ENCODE measurements around the gene SNRK. TPM values are rescaled to one million over a fixed set of nuclear protein-coding genes. Genes with fewer than 3 reads are reported as not detected.

SNRK gene
- total RNA-seq, 2 donors from 2014 or later, result 41.9 to 45.4 TPM

DNA sequence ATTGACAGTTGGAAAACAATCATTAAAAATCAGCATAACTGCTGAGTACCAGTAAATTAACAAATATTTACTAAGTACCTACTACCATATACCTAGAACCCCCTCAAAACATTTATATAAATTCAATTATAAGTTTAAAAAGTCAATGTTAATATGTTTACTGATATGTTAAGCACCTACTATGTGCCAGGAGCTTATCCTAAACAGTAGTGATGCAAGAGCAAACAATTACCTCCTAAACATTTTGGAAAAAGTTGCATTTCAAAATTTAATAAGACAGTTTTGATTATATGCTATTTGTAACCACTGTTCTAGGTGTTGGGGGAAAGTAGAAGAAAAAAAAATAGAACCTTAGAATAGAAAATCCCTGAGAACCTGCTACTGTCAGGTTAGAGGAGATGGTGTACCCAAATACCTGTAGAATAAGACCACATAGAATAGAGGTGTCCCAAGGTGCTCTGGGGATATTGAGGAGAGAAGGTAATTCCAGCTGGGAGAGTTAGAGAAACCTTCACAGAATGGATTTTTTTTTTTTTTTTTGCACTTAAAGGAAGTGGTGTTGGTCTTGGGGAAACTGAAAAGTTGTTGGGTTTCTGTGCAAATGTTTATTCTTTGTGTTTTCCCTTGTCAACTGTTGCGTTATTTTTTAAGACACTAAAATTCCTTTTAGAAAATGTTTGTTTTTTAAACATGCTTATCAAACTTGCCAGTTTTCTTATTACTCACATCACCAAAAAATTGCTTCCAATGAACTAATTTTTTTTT, 16.0 kb downstream of the SNRK start:
- peak overlapping the region; percentile 65 for H3K4me3 Mint-ChIP-seq
- H3K4me1 Mint-ChIP-seq (ENCODE audit: low read depth in 2 of 2), result peaks cover 44 to 63% of the 10 kb centered on the region in 2 donors
- H3K9me3 Mint-ChIP-seq, result no peaks in the 10 kb centered on the region
- peak overlapping the region; percentile 74 to 88 for H3K27ac Mint-ChIP-seq
- ATAC-seq (no peak), DNase-seq (ENCODE audit: low spot score) (no peak)
- peaks cover 22% of the 10 kb centered on the region for H3K36me3 Mint-ChIP-seq
- H3K27me3 Mint-ChIP-seq, result no peaks in the 10 kb centered on the region

GRCh38 chr3:43304126-43304525, 17.8 kb downstream of the SNRK start:
- no peak for DNase-seq (ENCODE audit: low spot score)
- no peaks in the 10 kb centered on the region for H3K27me3 Mint-ChIP-seq
- H3K4me1 Mint-ChIP-seq (ENCODE audit: low read depth in 2 of 2), result peaks cover 48 to 66% of the 10 kb centered on the region in 2 donors
- ATAC-seq, result no peak
- H3K4me3 Mint-ChIP-seq, result no peak overlapping the region
- H3K36me3 Mint-ChIP-seq, result peaks cover 37% of the 10 kb centered on the region
- H3K9me3 Mint-ChIP-seq, result no peaks in the 10 kb centered on the region
- peak overlapping the region; percentile 74 to 88 for H3K27ac Mint-ChIP-seq

DNA sequence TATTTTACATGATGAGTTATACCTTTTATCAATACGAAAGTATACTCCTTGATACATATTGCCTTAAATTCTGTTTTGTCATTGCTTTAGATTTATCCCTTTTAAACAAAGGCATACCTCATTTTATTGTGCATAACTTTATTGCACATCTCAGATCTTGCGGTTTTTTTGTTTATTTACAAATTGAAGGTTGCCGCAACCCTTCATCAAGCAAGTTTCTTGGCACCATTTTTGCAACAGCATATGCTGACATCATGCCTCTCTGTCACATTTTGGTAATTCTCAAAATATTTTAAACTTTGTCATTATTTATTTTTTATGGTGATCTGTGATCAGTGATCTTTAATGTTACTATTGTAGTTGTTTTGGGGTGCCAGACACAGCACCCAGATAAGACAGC, 20.9 kb downstream of the SNRK start:
- Mint-ChIP-seq H3K36me3 (peaks cover 52% of the 10 kb centered on the region), H3K27me3 (no peaks in the 10 kb centered on the region), H3K4me1 (ENCODE audit: low read depth in 2 of 2) (peaks cover 61 to 72% of the 10 kb centered on the region in 2 donors), H3K9me3 (no peaks in the 10 kb centered on the region), H3K27ac (peak overlapping the region; percentile 52 to 53), H3K4me3 (peak overlapping the region; percentile 40)
- ATAC-seq (no peak), DNase-seq (ENCODE audit: low spot score) (no peak)

DNA sequence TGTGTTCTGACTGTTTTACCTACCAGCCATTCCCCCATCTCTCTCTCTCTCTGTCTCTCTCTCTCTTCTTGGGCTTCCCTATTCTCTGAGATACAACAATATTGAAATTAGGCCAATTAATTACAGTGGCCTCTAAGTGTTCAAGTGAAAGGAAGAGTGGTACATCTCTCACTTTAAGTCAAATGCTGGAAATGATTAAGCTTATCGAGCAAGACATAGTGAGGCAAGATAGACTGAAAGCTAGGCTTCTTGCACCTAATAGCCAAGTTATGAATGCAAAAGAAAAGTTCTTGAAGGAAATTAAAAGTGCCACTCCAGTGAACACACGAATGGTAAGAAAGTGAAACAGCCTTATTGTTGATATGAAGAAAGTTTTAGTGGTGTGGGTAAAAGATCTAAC, 21.3 kb downstream of the SNRK start:
- no peaks in the 10 kb centered on the region for H3K27me3 Mint-ChIP-seq
- peaks cover 59 to 71% of the 10 kb centered on the region in 2 donors for H3K4me1 Mint-ChIP-seq (ENCODE audit: low read depth in 2 of 2)
- H3K27ac Mint-ChIP-seq, result peak overlapping the region; percentile 52 to 53
- DNase-seq (ENCODE audit: low spot score) (no peak), ATAC-seq (no peak)
- H3K9me3 Mint-ChIP-seq, result no peaks in the 10 kb centered on the region
- peak overlapping the region; percentile 40 for H3K4me3 Mint-ChIP-seq
- H3K36me3 Mint-ChIP-seq, result peaks cover 56% of the 10 kb centered on the region

- H3K4me1 Mint-ChIP-seq (ENCODE audit: low read depth in 2 of 2), result peaks cover 47 to 55% of the 10 kb centered on the region in 2 donors
- ATAC-seq (no peak), DNase-seq (ENCODE audit: low spot score) (no peak)
- no peak overlapping the region for H3K4me3 Mint-ChIP-seq
- no peaks in the 10 kb centered on the region for H3K27me3 Mint-ChIP-seq
- peaks cover 44% of the 10 kb centered on the region for H3K36me3 Mint-ChIP-seq
- H3K9me3 Mint-ChIP-seq, result no peaks in the 10 kb centered on the region
- H3K27ac Mint-ChIP-seq, result peak overlapping the region in 1 of 2 donors; percentile 6
Measured at GRCh38 chr3:43309372-43310305, 23.3 kb downstream of the SNRK start.

DNA sequence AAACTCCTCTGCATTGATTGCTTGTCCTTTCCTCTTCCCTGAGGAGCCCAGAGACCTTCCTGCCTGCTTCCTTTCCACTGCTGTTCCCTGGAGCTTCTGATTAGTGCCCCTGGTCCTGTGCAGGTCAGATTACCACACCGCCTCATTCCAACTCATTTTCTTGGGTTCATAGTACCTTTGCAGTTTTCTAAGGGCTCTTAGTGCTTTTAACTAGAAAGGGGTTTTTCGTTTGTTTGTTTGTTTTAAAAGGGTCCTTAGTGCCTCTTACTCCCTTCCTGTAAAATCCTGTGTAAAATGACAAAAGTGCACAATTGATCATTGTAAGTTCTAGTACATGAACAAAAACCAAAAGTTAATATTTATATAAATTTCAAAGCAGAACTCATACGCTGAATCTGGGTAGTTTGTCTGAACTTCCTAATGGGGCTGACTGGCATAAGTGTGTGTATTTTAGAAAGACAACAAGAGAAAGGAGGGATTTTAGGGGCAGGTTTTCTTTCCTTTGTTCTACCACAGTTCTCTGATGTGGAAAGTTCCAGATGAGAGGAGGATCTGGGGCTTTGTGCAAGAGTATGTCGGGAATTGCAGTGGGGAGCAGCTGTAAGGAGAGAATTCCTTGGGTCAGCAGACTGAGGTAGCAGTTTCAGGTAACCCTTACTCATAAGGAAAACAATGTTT, 30.6 kb downstream of the SNRK start:
- no peak for ATAC-seq
- H3K4me1 Mint-ChIP-seq (ENCODE audit: low read depth in 2 of 2), result peaks cover 47 to 50% of the 10 kb centered on the region in 2 donors
- H3K4me3 Mint-ChIP-seq, result no peak overlapping the region
- DNase-seq (ENCODE audit: low spot score), result no peak
- H3K27ac Mint-ChIP-seq, result peak overlapping the region; percentile 65 to 70
- peaks cover 12% of the 10 kb centered on the region for H3K36me3 Mint-ChIP-seq
- no peaks in the 10 kb centered on the region for H3K27me3 Mint-ChIP-seq
- no peaks in the 10 kb centered on the region for H3K9me3 Mint-ChIP-seq

DNA sequence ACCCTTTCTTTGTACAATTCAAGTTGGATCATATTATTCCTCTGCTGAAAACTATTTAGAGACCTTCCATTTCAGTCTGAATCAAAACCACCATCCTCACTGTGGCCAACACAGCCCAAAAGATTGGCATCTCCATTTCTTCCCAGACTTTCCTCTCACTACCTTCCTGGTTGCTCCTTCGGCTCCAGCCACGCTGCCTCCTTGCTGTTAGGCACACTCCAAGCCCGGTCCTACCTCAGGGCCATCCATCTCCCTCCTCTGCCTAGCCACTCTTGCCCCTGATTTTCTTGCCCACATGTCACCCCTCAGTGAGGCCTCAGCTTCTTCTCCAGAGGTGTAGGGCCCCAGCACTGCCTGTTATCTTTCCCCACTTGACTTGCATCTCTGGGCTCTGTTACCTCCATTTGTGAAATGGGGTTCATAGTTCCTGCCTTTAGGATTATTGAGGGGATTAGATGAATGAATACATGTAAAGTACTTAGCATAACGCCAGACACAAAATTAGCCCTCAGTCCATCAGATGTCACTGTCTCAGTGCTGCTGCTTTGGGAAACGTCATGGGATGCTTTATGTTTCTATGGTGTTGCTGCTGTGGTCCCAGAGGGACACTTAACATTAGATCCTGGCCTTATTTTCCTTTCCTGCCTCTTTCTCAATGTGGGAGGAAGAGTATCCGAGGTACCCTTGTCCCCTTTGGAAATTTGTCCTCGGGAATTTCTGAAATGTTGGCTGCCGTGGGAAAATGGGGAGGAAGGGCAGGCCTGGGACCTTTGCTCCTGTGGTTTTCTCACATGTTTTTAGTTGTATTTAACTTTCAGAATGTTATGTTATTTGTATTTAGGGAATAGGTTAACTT, 31.3 kb downstream of the SNRK start:
- ATAC-seq, result peak in 1 of 2 donors; percentile 32
- no peak for DNase-seq (ENCODE audit: low spot score)
- Mint-ChIP-seq H3K36me3 (peaks cover 8% of the 10 kb centered on the region), H3K4me1 (ENCODE audit: low read depth in 2 of 2) (peaks cover 43 to 49% of the 10 kb centered on the region in 2 donors), H3K27me3 (no peaks in the 10 kb centered on the region), H3K4me3 (peak overlapping the region; percentile 2), H3K27ac (peak overlapping the region; percentile 65 to 70), H3K9me3 (no peaks in the 10 kb centered on the region)

DNA sequence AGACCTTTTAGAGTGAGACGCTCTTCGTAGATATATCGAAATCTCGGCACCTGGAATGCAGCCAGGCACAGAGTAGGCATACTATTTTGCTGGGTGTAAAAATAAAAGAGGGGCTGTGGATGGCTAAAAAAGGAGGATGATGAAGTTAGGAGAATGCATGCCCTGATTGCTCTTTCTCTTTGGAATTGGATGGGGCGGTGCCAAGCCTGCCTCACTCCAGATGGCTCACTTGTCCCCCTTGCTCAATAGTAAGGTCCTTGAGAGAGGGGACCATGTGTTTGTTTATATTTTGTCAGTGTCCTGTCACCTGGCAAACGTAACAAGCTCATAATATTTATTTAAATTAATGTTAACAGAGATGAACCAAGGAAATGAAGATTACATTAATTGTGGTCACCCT, 33.0 kb downstream of the SNRK start:
- no peaks in the 10 kb centered on the region for H3K27me3 Mint-ChIP-seq
- no peak overlapping the region for H3K4me3 Mint-ChIP-seq
- peak overlapping the region; percentile 60 to 73 for H3K27ac Mint-ChIP-seq
- H3K9me3 Mint-ChIP-seq, result no peaks in the 10 kb centered on the region
- peaks cover 5% of the 10 kb centered on the region for H3K36me3 Mint-ChIP-seq
- DNase-seq (ENCODE audit: low spot score) (no peak), ATAC-seq (no peak)
- peaks cover 41 to 47% of the 10 kb centered on the region in 2 donors for H3K4me1 Mint-ChIP-seq (ENCODE audit: low read depth in 2 of 2)

- H3K9me3 Mint-ChIP-seq, result no peaks in the 10 kb centered on the region
- peaks cover 39 to 47% of the 10 kb centered on the region in 2 donors for H3K4me1 Mint-ChIP-seq (ENCODE audit: low read depth in 2 of 2)
- peak overlapping the region; percentile 16 for H3K4me3 Mint-ChIP-seq
- ATAC-seq (no peak), DNase-seq (ENCODE audit: low spot score) (no peak)
- peaks cover 5% of the 10 kb centered on the region for H3K36me3 Mint-ChIP-seq
- peak overlapping the region; percentile 60 to 73 for H3K27ac Mint-ChIP-seq
- H3K27me3 Mint-ChIP-seq, result no peaks in the 10 kb centered on the region
Measured at GRCh38 chr3:43319794-43320193, 33.5 kb downstream of the SNRK start.

GRCh38 chr3:43320288-43320687, 33.9 kb downstream of the SNRK start:
- ATAC-seq (no peak), DNase-seq (ENCODE audit: low spot score) (no peak)
- no peaks in the 10 kb centered on the region for H3K9me3 Mint-ChIP-seq
- no peak overlapping the region for H3K4me3 Mint-ChIP-seq
- peaks cover 5% of the 10 kb centered on the region for H3K36me3 Mint-ChIP-seq
- H3K4me1 Mint-ChIP-seq (ENCODE audit: low read depth in 2 of 2), result peaks cover 37 to 44% of the 10 kb centered on the region in 2 donors
- peak overlapping the region; percentile 60 to 73 for H3K27ac Mint-ChIP-seq
- H3K27me3 Mint-ChIP-seq, result no peaks in the 10 kb centered on the region

GRCh38 chr3:43323541-43323940, 37.2 kb downstream of the SNRK start:
- DNase-seq (ENCODE audit: low spot score) (no peak), ATAC-seq (no peak)
- Mint-ChIP-seq H3K27me3 (no peaks in the 10 kb centered on the region), H3K4me1 (ENCODE audit: low read depth in 2 of 2) (peaks cover 51 to 55% of the 10 kb centered on the region in 2 donors), H3K4me3 (no peak overlapping the region), H3K27ac (peak overlapping the region in 1 of 2 donors; percentile 50), H3K36me3 (peaks cover 5% of the 10 kb centered on the region), H3K9me3 (no peaks in the 10 kb centered on the region)

DNA sequence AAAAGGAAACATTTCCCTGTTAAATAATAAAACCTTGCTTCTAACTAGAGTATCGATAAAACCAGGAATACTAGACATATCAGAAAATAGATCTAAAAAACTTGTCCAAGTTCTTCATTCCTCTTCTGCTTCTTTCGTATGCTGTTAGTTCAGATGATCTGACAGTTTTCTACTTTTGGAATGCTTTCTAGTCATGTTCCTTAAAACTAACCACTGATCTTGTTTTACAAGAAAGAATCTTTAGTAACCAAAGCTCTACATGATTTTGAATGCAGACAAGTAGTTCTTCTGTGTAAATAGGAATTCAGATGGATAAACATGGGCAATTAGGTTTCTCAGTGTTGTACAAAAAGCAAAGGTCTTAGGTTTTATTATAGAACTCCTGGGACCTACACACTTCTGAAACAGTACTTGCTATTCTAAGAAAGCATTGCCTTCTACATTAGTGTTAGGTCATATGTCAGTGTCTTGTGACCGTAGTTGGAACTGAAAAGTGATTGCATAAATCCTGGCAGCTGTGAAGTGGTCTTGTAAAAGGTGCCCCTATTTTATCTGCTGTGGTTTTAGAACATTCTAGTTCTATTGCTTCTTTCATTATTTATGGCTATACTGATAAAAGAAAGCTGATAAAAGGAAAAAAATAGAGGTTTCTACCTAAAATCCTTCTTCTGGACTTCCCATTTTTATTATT, 40.7 kb downstream of the SNRK start:
- ATAC-seq, result peak; percentile 46 to 60
- H3K4me1 Mint-ChIP-seq (ENCODE audit: low read depth in 2 of 2), result peaks cover 44 to 59% of the 10 kb centered on the region in 2 donors
- H3K9me3 Mint-ChIP-seq, result no peaks in the 10 kb centered on the region
- H3K36me3 Mint-ChIP-seq, result no peaks in the 10 kb centered on the region
- no peaks in the 10 kb centered on the region for H3K27me3 Mint-ChIP-seq
- H3K4me3 Mint-ChIP-seq, result peak overlapping the region; percentile 55
- no peak for DNase-seq (ENCODE audit: low spot score)
- peak overlapping the region; percentile 76 to 85 for H3K27ac Mint-ChIP-seq

Measured in natural killer cell treated with Interleukin-12 subunit alpha and Interleukin-12 subunit beta and Interleukin-15 and Interleukin-18, amount 100 ng/mL, for 72 hours (primary cell).